Gastrocnemius medialis (tissue), 4 donors: ENCODE results near the gene CLDN6.

Experiments
- POLR2A ChIP-seq, 2 donors: fragments of 450-650 bp; IDR thresholded peaks; one replicate each; pipeline ENCODE4 v1.6.1; 2017; ENCODE audit warnings: antibody characterized with exemption in 2 of 2, mild to moderate bottlenecking in 2 of 2, moderate library complexity in 2 of 2
- TF ChIP-seq, protein P1 (sequence below), 5 experiments: fragments of 450-650 bp in 3 of 5; fragments of 200-600 bp in 2 of 5; sonication (generic) in 2 of 5; IDR thresholded peaks in 4 of 5; conservative IDR thresholded peaks in 1 of 5; 1 replicate in 4 of 5; 2 replicates in 1 of 5; pipeline ENCODE4 v1.5.1; 2016 to 2019; ENCODE audit warnings: antibody characterized with exemption in 5 of 5, mild to moderate bottlenecking in 3 of 5, moderate library complexity in 3 of 5

- no peak for TF ChIP-seq POLR2A (IDR thresholded peaks at IDR 0.05)
- TF ChIP-seq, protein P1, sequence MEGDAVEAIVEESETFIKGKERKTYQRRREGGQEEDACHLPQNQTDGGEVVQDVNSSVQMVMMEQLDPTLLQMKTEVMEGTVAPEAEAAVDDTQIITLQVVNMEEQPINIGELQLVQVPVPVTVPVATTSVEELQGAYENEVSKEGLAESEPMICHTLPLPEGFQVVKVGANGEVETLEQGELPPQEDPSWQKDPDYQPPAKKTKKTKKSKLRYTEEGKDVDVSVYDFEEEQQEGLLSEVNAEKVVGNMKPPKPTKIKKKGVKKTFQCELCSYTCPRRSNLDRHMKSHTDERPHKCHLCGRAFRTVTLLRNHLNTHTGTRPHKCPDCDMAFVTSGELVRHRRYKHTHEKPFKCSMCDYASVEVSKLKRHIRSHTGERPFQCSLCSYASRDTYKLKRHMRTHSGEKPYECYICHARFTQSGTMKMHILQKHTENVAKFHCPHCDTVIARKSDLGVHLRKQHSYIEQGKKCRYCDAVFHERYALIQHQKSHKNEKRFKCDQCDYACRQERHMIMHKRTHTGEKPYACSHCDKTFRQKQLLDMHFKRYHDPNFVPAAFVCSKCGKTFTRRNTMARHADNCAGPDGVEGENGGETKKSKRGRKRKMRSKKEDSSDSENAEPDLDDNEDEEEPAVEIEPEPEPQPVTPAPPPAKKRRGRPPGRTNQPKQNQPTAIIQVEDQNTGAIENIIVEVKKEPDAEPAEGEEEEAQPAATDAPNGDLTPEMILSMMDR (IDR thresholded peaks at IDR 0.05 in 4 of 5, conservative IDR thresholded peaks at IDR 0.05 in 1 of 5): no peak
Measured at GRCh38 chr16:3009568-3010390, 8.2 kb downstream of the CLDN6 start.
